RPMI8226 (cell line): ENCODE results near the gene SURF4.
A peak's percentile ranks its signal among the peaks of the same experiment; 100 is the strongest.
"Not testable (repeated sequence)": the region's sequence is repeated elsewhere in the genome, so short reads cannot be mapped to it uniquely, and the experiment has no call there.

Experiments used
- DNase-seq: peaks from one replicate; pipeline ENCODE4 v3.0.0-alpha.2; 2015

Gene SURF4

GRCh38 chr9:133331641-133332380 lies 44.0 kb downstream of the SURF4 start:
- DNase-seq: no peak

GRCh38 chr9:133331221-133331620 lies 44.6 kb downstream of the SURF4 start:
- no peak for DNase-seq

- DNase-seq: peak; percentile 24
These were observed 46.3 kb downstream of the SURF4 start for GRCh38 chr9:133329306-133330156.

- DNase-seq: no peak
These were observed 47.9 kb downstream of the SURF4 start for GRCh38 chr9:133327834-133328484.

- not testable (repeated sequence) for DNase-seq
These were observed 48.8 kb downstream of the SURF4 start for GRCh38 chr9:133327021-133327420.

GRCh38 chr9:133323991-133324703 lies 51.7 kb downstream of the SURF4 start:
- peak; percentile 22 for DNase-seq

- DNase-seq: no peak
These were observed 52.6 kb downstream of the SURF4 start for GRCh38 chr9:133323211-133323610.

GRCh38 chr9:133322701-133323100 lies 53.2 kb downstream of the SURF4 start:
- DNase-seq: no peak

- no peak for DNase-seq
These were observed 54.4 kb downstream of the SURF4 start for GRCh38 chr9:133321411-133321935.

- DNase-seq: peak; percentile 18
These were observed 55.4 kb downstream of the SURF4 start for GRCh38 chr9:133320421-133320881.

GRCh38 chr9:133317551-133317950 lies 58.3 kb downstream of the SURF4 start:
- not testable (repeated sequence) for DNase-seq

GRCh38 chr9:133315997-133316396 lies 59.9 kb downstream of the SURF4 start:
- DNase-seq: no peak
